HT-29 (cell line): ENCODE data around the gene KIF6. TPM values are rescaled to one million over a fixed set of nuclear protein-coding genes. Genes with fewer than 3 reads are reported as not detected.
"Not testable (repeated sequence)": the region's sequence is repeated elsewhere in the genome, so short reads cannot be mapped to it uniquely, and the experiment has no call there.

Source experiments
- DNase-seq: peaks from one replicate; pipeline ENCODE4 v3.0.0-alpha.2; 2015; ENCODE audit warnings: low spot score
- total RNA-seq: library from RNA; depleted of rRNA; stranded (reverse); fragments of >200 nt; shearing (Covaris generic); gene quantifications from 2 replicates; pipeline ENCODE4 v1.2.3, GENCODE V29; 2014

KIF6 gene
- total RNA-seq, 1 experiment from 2014 or later: not detected

- peak; percentile 6 for DNase-seq
Observed at GRCh38 chr6:39508515-39508914, 216.7 kb downstream of the KIF6 start.

GRCh38 chr6:39507331-39507998 lies 217.7 kb downstream of the KIF6 start:
- DNase-seq: no peak

GRCh38 chr6:39502362-39502955 lies 222.7 kb downstream of the KIF6 start:
- not testable (repeated sequence) for DNase-seq

- DNase-seq: no peak
Observed at GRCh38 chr6:39499053-39499452, 226.2 kb downstream of the KIF6 start.

- no peak for DNase-seq
Observed at GRCh38 chr6:39498096-39498495, 227.1 kb downstream of the KIF6 start.

GRCh38 chr6:39496915-39497314 lies 228.3 kb downstream of the KIF6 start:
- no peak for DNase-seq

- no peak for DNase-seq
Observed at GRCh38 chr6:39496456-39496855, 228.8 kb downstream of the KIF6 start.

- DNase-seq: no peak
Observed at GRCh38 chr6:39495640-39496039, 229.6 kb downstream of the KIF6 start.

- DNase-seq: no peak
Observed at GRCh38 chr6:39494998-39495397, 230.2 kb downstream of the KIF6 start.

- DNase-seq: no peak
Observed at GRCh38 chr6:39493777-39494176, 231.4 kb downstream of the KIF6 start.

GRCh38 chr6:39493174-39493573 lies 232.0 kb downstream of the KIF6 start:
- no peak for DNase-seq

GRCh38 chr6:39490108-39490507 lies 235.1 kb downstream of the KIF6 start:
- DNase-seq: no peak

- no peak for DNase-seq
Observed at GRCh38 chr6:39488255-39488879, 236.8 kb downstream of the KIF6 start.

GRCh38 chr6:39484276-39484675 lies 240.9 kb downstream of the KIF6 start:
- DNase-seq: no peak

GRCh38 chr6:39479819-39480218 lies 245.4 kb downstream of the KIF6 start:
- not testable (repeated sequence) for DNase-seq

GRCh38 chr6:39476670-39477069 lies 248.5 kb downstream of the KIF6 start:
- DNase-seq: no peak

GRCh38 chr6:39476151-39476550 lies 249.1 kb downstream of the KIF6 start:
- no peak for DNase-seq

GRCh38 chr6:39471954-39472659 lies 253.1 kb downstream of the KIF6 start:
- DNase-seq: no peak

- no peak for DNase-seq
Observed at GRCh38 chr6:39470506-39470905, 254.7 kb downstream of the KIF6 start.

- DNase-seq: no peak
Observed at GRCh38 chr6:39468385-39468784, 256.8 kb downstream of the KIF6 start.

GRCh38 chr6:39466631-39467030 lies 258.6 kb downstream of the KIF6 start:
- no peak for DNase-seq

- no peak for DNase-seq
Observed at GRCh38 chr6:39465539-39465938, 259.7 kb downstream of the KIF6 start.
